Measurements from ENCODE around the gene LRRC14B. TPM values are rescaled to one million over a fixed set of nuclear protein-coding genes. Genes with fewer than 3 reads are reported as not detected.

LRRC14B gene
- total RNA-seq (2016; rRNA removed; fragmentation: Illumina TruSeq; extraction: Trizol) (not detected in 2 replicates), polyA plus RNA-seq (2011; rRNA removed) (not detected in 2 replicates), polyA minus RNA-seq (2011; rRNA and poly(A)+ RNA removed; ENCODE audit: low replicate concordance) (0.14 TPM in 1 of 2 replicates, not detected in the other), Bru-seq, nascent RNA (not detected), BruChase-seq, experiment 1, labeled RNA remaining after a 6-hour chase (not detected), BruChase-seq, experiment 2, labeled RNA remaining after a 2-hour chase (not detected)
- total RNA-seq (2016; cell fraction: cytosol; rRNA removed; fragmentation: Illumina TruSeq; extraction: Trizol; ENCODE audit: low read depth) = not detected in 2 replicates
- total RNA-seq (2016; cell fraction: insoluble cytoplasmic fraction; rRNA removed; fragmentation: Illumina TruSeq; extraction: Trizol) = not detected in 2 replicates
- total RNA-seq (2016; cell fraction: membrane; rRNA removed; fragmentation: Illumina TruSeq; extraction: Trizol) = not detected in 2 replicates
- total RNA-seq (2016; cell fraction: nucleus; rRNA removed; fragmentation: Illumina TruSeq; extraction: Trizol) = not detected in 2 replicates
- polyA plus RNA-seq (2011; cell fraction: cytosol; rRNA removed) = not detected in 2 replicates
- polyA plus RNA-seq (2011; cell fraction: nucleus; rRNA removed) = not detected in 2 replicates
- not detected in 2 replicates for polyA plus RNA-seq (2012)
- polyA plus RNA-seq (2016; cell fraction: cytosol; fragmentation: Illumina TruSeq; extraction: Trizol; ENCODE audit: low read depth) = not detected in 2 replicates
- not detected in 2 replicates for polyA plus RNA-seq (2016; cell fraction: insoluble cytoplasmic fraction; fragmentation: Illumina TruSeq; extraction: Trizol; ENCODE audit: low read depth)
- not detected in 2 replicates for polyA plus RNA-seq (2016; cell fraction: membrane; fragmentation: Illumina TruSeq; extraction: Trizol; ENCODE audit: low read depth)
- polyA plus RNA-seq (2016; cell fraction: nucleus; fragmentation: Illumina TruSeq; extraction: Trizol; ENCODE audit: insufficient read depth, low read depth) = not detected in 2 replicates
- not detected in 2 replicates for polyA minus RNA-seq (2011; cell fraction: cytosol; rRNA and poly(A)+ RNA removed)
- not detected in 2 replicates for polyA minus RNA-seq (2011; cell fraction: nucleus; rRNA and poly(A)+ RNA removed)
- long read RNA-seq, experiment 1 = 0 reads
- long read RNA-seq, experiment 2 = 0 reads

DNA sequence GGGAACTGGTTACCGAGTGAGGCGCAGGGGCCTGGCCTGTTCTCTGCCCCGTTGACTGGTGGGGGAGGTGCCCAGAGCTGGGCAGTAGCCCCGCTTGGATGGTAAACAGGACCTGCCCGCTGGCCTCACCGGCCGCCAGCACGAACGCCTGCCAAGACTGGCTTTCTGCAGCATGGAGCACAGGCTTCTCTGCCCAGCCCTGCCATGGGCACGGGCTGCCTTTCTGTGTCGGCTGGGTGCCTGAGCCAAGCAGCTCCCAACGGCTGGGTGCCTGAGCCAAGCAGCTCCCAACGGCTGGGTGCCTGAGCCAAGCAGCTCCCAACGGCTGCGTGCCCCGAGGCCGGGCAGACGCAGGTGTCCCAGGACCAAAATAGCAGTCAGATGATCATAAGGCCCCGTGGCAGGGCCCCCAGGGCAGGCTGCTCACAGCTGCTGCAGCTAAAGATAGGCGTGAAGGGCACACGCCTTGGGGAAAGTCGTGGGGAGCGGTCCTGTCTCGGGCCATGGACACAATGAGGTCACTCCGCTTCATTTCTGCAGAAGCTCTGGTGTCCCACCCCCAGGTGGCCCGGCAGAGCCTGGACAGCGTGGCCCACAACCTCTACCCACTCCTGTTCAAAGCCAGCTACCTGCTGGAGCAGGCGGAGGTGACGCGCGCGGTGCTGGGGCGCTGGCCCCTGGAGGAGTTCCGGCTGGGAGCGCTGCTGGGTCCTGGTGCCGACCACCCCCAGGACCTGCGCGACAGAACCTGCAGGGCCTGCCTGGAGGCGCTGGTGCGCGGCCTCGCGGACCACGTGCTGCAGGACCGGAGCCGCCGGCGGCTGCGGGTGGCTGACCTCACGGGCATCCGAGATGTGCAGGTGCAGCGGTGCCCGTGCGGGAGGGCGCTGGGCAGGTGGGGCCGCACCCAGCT is at the start of gene LRRC14B:
Gene LRRC14B, plus strand, starts transcription at position 460 of the 913 bp plus-strand sequence. Its CDS starts 44 bp downstream, at position 504.
- 61% methylated on average over 11 of the region's 56 CpGs for WGBS (ENCODE audit: low lambda C conversion rate)
- Histone ChIP-seq H4K20me1 (ENCODE audit: insufficient read depth, low read length) (no peaks in the 10 kb centered on the region), H3K36me3 (replicated peaks in 1 of 2; ENCODE audit: control insufficient read depth in 1 of 2, insufficient read depth in 2 of 2, low read length in 2 of 2) (no peaks in the 10 kb centered on the region), H3K79me2 (ENCODE audit: insufficient read depth, low read length) (no peaks in the 10 kb centered on the region), H3K27ac (ENCODE audit: extremely low read length, insufficient read depth, low read length) (no peak within 1 kb of the TSS), H3K4me1 (ENCODE audit: insufficient read depth, low read length) (peaks cover 23% of the 10 kb centered on the region), H3K9ac (ENCODE audit: insufficient read depth, low read depth, low read length) (no peak within 1 kb of the TSS), H3K9me3 (ENCODE audit: low read length) (no peaks in the 10 kb centered on the region), H3K4me2 (ENCODE audit: low read depth, low read length) (no peak within 1 kb of the TSS), H3K27me3 (ENCODE audit: control insufficient read depth in 1 of 2, insufficient read depth in 2 of 2, low read length in 2 of 2) (peaks cover 0 to 9% of the 10 kb centered on the region in 2 experiments; a peak in 1 of 5 replicates), H2AFZ (ENCODE audit: low read length) (no peak within 1 kb of the TSS), H3K4me3 (replicated peaks in 1 of 3; ENCODE audit: insufficient read depth in 1 of 3, low read depth in 2 of 3, low read length in 3 of 3) (no peak within 1 kb of the TSS)
- CTCF ChIA-PET (ENCODE audit: low intra/inter-chr PET ratio, low total read pairs) = no interaction called here
- POLR2A ChIA-PET = no interaction called here
- FAIRE-seq (no peak), DNase-seq (ENCODE audit: low spot score) (no peak), ATAC-seq (no peak)
- intact Hi-C loops (cut with micrococcal nuclease; ENCODE audit: unreplicated experiment) (no loop called here), in situ Hi-C loops (cut with HindIII; ENCODE audit: extremely low pct_ligation_motif_present, low pct_unique_long_range_greater_than_20kb) (no loop called here)
- no TSS peak for BruUV-seq (replicated peaks)
- TF ChIP-seq ZFX (CRISPR knock-in tag; IDR thresholded peaks at IDR 0.05; ENCODE audit: low read depth) (no peak), ZNF143 (CRISPR knock-in tag; IDR thresholded peaks at IDR 0.05) (no peak), CHD2 (IDR thresholded peaks at IDR 0.05; ENCODE audit: low read depth, low read length) (no peak), ZNF761 (CRISPR knock-in tag; conservative IDR thresholded peaks at IDR 0.05) (no peak), CREM (IDR thresholded peaks at IDR 0.05) (no peak), CREM (CRISPR knock-in tag; IDR thresholded peaks at IDR 0.05) (no peak), ZNF367 (CRISPR knock-in tag; IDR thresholded peaks at IDR 0.05; ENCODE audit: borderline replicate concordance) (no peak)
- TF ChIP-seq, protein P1, sequence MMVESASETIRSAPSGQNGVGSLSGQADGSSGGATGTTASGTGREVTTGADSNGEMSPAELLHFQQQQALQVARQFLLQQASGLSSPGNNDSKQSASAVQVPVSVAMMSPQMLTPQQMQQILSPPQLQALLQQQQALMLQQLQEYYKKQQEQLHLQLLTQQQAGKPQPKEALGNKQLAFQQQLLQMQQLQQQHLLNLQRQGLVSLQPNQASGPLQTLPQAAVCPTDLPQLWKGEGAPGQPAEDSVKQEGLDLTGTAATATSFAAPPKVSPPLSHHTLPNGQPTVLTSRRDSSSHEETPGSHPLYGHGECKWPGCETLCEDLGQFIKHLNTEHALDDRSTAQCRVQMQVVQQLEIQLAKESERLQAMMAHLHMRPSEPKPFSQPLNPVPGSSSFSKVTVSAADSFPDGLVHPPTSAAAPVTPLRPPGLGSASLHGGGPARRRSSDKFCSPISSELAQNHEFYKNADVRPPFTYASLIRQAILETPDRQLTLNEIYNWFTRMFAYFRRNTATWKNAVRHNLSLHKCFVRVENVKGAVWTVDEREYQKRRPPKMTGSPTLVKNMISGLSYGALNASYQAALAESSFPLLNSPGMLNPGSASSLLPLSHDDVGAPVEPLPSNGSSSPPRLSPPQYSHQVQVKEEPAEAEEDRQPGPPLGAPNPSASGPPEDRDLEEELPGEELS (CRISPR knock-in tag; IDR thresholded peaks at IDR 0.05) = no peak
- TF ChIP-seq, protein P2, sequence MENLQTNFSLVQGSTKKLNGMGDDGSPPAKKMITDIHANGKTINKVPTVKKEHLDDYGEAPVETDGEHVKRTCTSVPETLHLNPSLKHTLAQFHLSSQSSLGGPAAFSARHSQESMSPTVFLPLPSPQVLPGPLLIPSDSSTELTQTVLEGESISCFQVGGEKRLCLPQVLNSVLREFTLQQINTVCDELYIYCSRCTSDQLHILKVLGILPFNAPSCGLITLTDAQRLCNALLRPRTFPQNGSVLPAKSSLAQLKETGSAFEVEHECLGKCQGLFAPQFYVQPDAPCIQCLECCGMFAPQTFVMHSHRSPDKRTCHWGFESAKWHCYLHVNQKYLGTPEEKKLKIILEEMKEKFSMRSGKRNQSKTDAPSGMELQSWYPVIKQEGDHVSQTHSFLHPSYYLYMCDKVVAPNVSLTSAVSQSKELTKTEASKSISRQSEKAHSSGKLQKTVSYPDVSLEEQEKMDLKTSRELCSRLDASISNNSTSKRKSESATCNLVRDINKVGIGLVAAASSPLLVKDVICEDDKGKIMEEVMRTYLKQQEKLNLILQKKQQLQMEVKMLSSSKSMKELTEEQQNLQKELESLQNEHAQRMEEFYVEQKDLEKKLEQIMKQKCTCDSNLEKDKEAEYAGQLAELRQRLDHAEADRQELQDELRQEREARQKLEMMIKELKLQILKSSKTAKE (CRISPR knock-in tag; IDR thresholded peaks at IDR 0.05; ENCODE audit: borderline replicate concordance) = no peak
- TF ChIP-seq, protein P3, sequence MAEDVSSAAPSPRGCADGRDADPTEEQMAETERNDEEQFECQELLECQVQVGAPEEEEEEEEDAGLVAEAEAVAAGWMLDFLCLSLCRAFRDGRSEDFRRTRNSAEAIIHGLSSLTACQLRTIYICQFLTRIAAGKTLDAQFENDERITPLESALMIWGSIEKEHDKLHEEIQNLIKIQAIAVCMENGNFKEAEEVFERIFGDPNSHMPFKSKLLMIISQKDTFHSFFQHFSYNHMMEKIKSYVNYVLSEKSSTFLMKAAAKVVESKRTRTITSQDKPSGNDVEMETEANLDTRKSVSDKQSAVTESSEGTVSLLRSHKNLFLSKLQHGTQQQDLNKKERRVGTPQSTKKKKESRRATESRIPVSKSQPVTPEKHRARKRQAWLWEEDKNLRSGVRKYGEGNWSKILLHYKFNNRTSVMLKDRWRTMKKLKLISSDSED (CRISPR knock-in tag; IDR thresholded peaks at IDR 0.05) = no peak
- TF ChIP-seq, protein P4, sequence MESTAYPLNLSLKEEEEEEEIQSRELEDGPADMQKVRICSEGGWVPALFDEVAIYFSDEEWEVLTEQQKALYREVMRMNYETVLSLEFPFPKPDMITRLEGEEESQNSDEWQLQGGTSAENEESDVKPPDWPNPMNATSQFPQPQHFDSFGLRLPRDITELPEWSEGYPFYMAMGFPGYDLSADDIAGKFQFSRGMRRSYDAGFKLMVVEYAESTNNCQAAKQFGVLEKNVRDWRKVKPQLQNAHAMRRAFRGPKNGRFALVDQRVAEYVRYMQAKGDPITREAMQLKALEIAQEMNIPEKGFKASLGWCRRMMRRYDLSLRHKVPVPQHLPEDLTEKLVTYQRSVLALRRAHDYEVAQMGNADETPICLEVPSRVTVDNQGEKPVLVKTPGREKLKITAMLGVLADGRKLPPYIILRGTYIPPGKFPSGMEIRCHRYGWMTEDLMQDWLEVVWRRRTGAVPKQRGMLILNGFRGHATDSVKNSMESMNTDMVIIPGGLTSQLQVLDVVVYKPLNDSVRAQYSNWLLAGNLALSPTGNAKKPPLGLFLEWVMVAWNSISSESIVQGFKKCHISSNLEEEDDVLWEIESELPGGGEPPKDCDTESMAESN (CRISPR knock-in tag; conservative IDR thresholded peaks at IDR 0.05) = no peak
